ENCODE data around the gene GSAP. TPM values are rescaled to one million over a fixed set of nuclear protein-coding genes. Genes with fewer than 3 reads are reported as not detected.
"Not testable (repeated sequence)": the region's sequence is repeated elsewhere in the genome, so short reads cannot be mapped to it uniquely, and the experiment has no call there.

Gene GSAP
- polyA plus RNA-seq, 3 donors = 19.1 to 105 (median 35.6) TPM

- no peaks in the 10 kb centered on the region for H3K9me3 ChIP-seq (replicated peaks in 1 of 2; ENCODE audit: control insufficient read depth in 1 of 2, insufficient read depth in 1 of 2, low read length in 2 of 2)
- no peak overlapping the region for H2AFZ ChIP-seq (ENCODE audit: insufficient read depth, low read depth, low read length, poor library complexity, severe bottlenecking)
- H3K27ac ChIP-seq (ENCODE audit: low read depth in 1 of 2, low read length in 2 of 2) = no peak overlapping the region
- no peaks in the 10 kb centered on the region for H3K79me2 ChIP-seq (ENCODE audit: insufficient read depth, low read length)
- Mint-ChIP-seq H3K4me1 (peaks cover 45% of the 10 kb centered on the region), H3K4me3 (no peak overlapping the region), H3K27ac (peak overlapping the region in 1 of 7 donors; percentile 36), H3K9me3 (peaks cover 0 to 8% (median 0%) of the 10 kb centered on the region in 7 donors), H3K27me3 (ENCODE audit: low read depth in 3 of 3) (peaks cover 0 to 5% (median 0%) of the 10 kb centered on the region in 3 donors), H3K36me3 (no peaks in the 10 kb centered on the region)
- no peak overlapping the region for H3K4me2 ChIP-seq (replicated peaks; ENCODE audit: extremely low read depth, low read length, poor library complexity, severe bottlenecking)
- no peaks in the 10 kb centered on the region for H3K36me3 ChIP-seq (replicated peaks in 1 of 2; ENCODE audit: control insufficient read depth in 1 of 2, insufficient read depth in 2 of 2, low read length in 2 of 2)
- no peaks in the 10 kb centered on the region for H4K20me1 ChIP-seq (ENCODE audit: insufficient read depth, low read length)
- intact Hi-C loops (cut with micrococcal nuclease) = loop anchor here (5.0 to 10.0 kb wide), 3 partner anchors 60 to 72 kb away; partner anchors contain the start of gene PTPN12 (in 2 of the 2)
- DNase-seq = peak in 1 of 3 donors; percentile 49
- no peak overlapping the region for H3K9ac ChIP-seq (ENCODE audit: insufficient read depth, low read length, poor library complexity, severe bottlenecking)
- no peak overlapping the region for H3K4me3 ChIP-seq (replicated peaks in 1 of 3; ENCODE audit: low read depth in 2 of 3, low read length in 3 of 3)
- no peaks in the 10 kb centered on the region for H3K27me3 ChIP-seq (ENCODE audit: control insufficient read depth in 2 of 2, insufficient read depth in 2 of 2, low read length in 2 of 2)
- TF ChIP-seq CTCF (IDR thresholded peaks at IDR 0.05) = no peak
- H3K4me1 ChIP-seq (ENCODE audit: control insufficient read depth in 1 of 2, insufficient read depth in 2 of 2, low read length in 2 of 2) = peaks cover 38 to 56% of the 10 kb centered on the region in 2 donors
- no CpG with 5 or more reads among the region's 1 CpG for WGBS (ENCODE audit: insufficient coverage)
Observed at GRCh38 chr7:77465256-77465655, 49.1 kb upstream of the GSAP start.

- Histone ChIP-seq H3K27me3 (ENCODE audit: control insufficient read depth in 2 of 2, insufficient read depth in 2 of 2, low read length in 2 of 2) (no peaks in the 10 kb centered on the region), H3K4me1 (ENCODE audit: control insufficient read depth in 1 of 2, insufficient read depth in 2 of 2, low read length in 2 of 2) (peaks cover 44 to 63% of the 10 kb centered on the region in 2 donors), H3K27ac (ENCODE audit: low read depth in 1 of 2, low read length in 2 of 2) (no peak overlapping the region), H3K79me2 (ENCODE audit: insufficient read depth, low read length) (no peaks in the 10 kb centered on the region), H3K9ac (ENCODE audit: insufficient read depth, low read length, poor library complexity, severe bottlenecking) (no peak overlapping the region), H2AFZ (ENCODE audit: insufficient read depth, low read depth, low read length, poor library complexity, severe bottlenecking) (no peak overlapping the region), H3K36me3 (replicated peaks in 1 of 2; ENCODE audit: control insufficient read depth in 1 of 2, insufficient read depth in 2 of 2, low read length in 2 of 2) (no peaks in the 10 kb centered on the region), H4K20me1 (ENCODE audit: insufficient read depth, low read length) (no peaks in the 10 kb centered on the region), H3K9me3 (replicated peaks in 1 of 2; ENCODE audit: control insufficient read depth in 1 of 2, insufficient read depth in 1 of 2, low read length in 2 of 2) (no peaks in the 10 kb centered on the region), H3K4me3 (replicated peaks in 1 of 3; ENCODE audit: low read depth in 2 of 3, low read length in 3 of 3) (no peak overlapping the region), H3K4me2 (replicated peaks; ENCODE audit: extremely low read depth, low read length, poor library complexity, severe bottlenecking) (no peak overlapping the region)
- TF ChIP-seq CTCF (IDR thresholded peaks at IDR 0.05) = no peak
- peaks cover 0 to 8% (median 0%) of the 10 kb centered on the region in 7 donors for H3K9me3 Mint-ChIP-seq
- intact Hi-C loops (cut with micrococcal nuclease) = loop anchor here (5.0 to 10.0 kb wide), 4 partner anchors 37 to 70 kb away; partner anchors contain the start of gene PTPN12 (in 1 of the 2)
- no peak for DNase-seq
- peak overlapping the region in 6 of 7 donors; percentile 34 to 96 (median 90) for H3K27ac Mint-ChIP-seq
- no CpG with 5 or more reads among the region's 4 CpGs for WGBS (ENCODE audit: insufficient coverage)
- no peak overlapping the region for H3K4me3 Mint-ChIP-seq
- peaks cover 48% of the 10 kb centered on the region for H3K4me1 Mint-ChIP-seq
- H3K36me3 Mint-ChIP-seq = no peaks in the 10 kb centered on the region
- H3K27me3 Mint-ChIP-seq (ENCODE audit: low read depth in 3 of 3) = peaks cover 0 to 5% (median 0%) of the 10 kb centered on the region in 3 donors
Observed at GRCh38 chr7:77464589-77464988, 48.4 kb upstream of the GSAP start.

DNA sequence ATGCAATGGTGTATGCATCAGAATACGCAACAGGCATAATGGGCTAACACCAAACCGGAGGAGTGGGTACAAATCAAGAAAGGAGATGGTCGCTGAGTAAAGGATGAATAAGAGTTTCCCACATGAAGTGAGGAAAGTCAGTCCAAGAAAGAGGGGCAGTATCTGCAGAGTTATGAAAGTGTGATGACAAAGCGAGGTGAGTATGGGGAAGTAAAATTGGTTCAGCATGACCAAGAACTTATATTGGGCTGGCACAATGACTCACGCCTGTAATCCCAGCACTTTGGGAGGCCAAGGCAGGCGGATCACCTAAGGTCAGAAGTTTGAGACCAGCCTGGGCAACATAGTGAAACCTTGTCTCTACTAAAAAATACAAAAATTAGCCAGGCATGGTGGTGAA lies 47.5 kb upstream of the GSAP start:
- H3K4me3 ChIP-seq (replicated peaks in 1 of 3; ENCODE audit: low read depth in 2 of 3, low read length in 3 of 3); H3K9ac ChIP-seq (ENCODE audit: insufficient read depth, low read length, poor library complexity, severe bottlenecking); H3K36me3 Mint-ChIP-seq; H3K9me3 Mint-ChIP-seq; H3K36me3 ChIP-seq (replicated peaks in 1 of 2; ENCODE audit: control insufficient read depth in 1 of 2, insufficient read depth in 2 of 2, low read length in 2 of 2); H3K4me2 ChIP-seq (replicated peaks; ENCODE audit: extremely low read depth, low read length, poor library complexity, severe bottlenecking); H3K9me3 ChIP-seq (replicated peaks in 1 of 2; ENCODE audit: control insufficient read depth in 1 of 2, insufficient read depth in 1 of 2, low read length in 2 of 2); H3K4me3 Mint-ChIP-seq; H3K79me2 ChIP-seq (ENCODE audit: insufficient read depth, low read length); H3K27me3 Mint-ChIP-seq (ENCODE audit: low read depth in 3 of 3); H3K27me3 ChIP-seq (ENCODE audit: control insufficient read depth in 2 of 2, insufficient read depth in 2 of 2, low read length in 2 of 2); H4K20me1 ChIP-seq (ENCODE audit: insufficient read depth, low read length); H2AFZ ChIP-seq (ENCODE audit: insufficient read depth, low read depth, low read length, poor library complexity, severe bottlenecking): not testable (repeated sequence)
- peaks cover 53 to 72% of the 10 kb centered on the region in 2 donors for H3K4me1 ChIP-seq (ENCODE audit: control insufficient read depth in 1 of 2, insufficient read depth in 2 of 2, low read length in 2 of 2)
- WGBS (ENCODE audit: insufficient coverage) = 4% methylated on average over 6 of the region's 6 CpGs
- peak; percentile 91 to 96 (median 96) for DNase-seq
- intact Hi-C loops (cut with micrococcal nuclease) = loop anchor here (5.0 to 10.0 kb wide), 4 partner anchors 36 to 71 kb away; partner anchors contain the start of gene PTPN12 (in 1 of the 2)
- H3K4me1 Mint-ChIP-seq = peaks cover 56% of the 10 kb centered on the region
- H3K27ac Mint-ChIP-seq = peak overlapping the region; percentile 79 to 96 (median 90)
- peak overlapping the region; percentile 58 to 75 for H3K27ac ChIP-seq (ENCODE audit: low read depth in 1 of 2, low read length in 2 of 2)

Data from CD14-positive monocyte (primary cell).